Activated CD4-positive, alpha-beta T cell treated with anti-CD3 and anti-CD28 coated beads, Interleukin-2, amount 50 U/mL, for 48 hours (primary cell): Measurements from ENCODE around the gene PFKP.

Experiments used
- DNase-seq, 2 experiments: peaks; one replicate each; pipeline ENCODE4 v3.0.0-alpha.2; 2020

PFKP gene

GRCh38 chr10:3072641-3073360 lies 5.5 kb downstream of the PFKP start:
- DNase-seq: no peak

GRCh38 chr10:3074145-3074665 lies 6.9 kb downstream of the PFKP start:
- no peak for DNase-seq

GRCh38 chr10:3074985-3075600 lies 7.7 kb downstream of the PFKP start:
- DNase-seq: no peak

- no peak for DNase-seq
Observed at GRCh38 chr10:3076138-3076537, 8.8 kb downstream of the PFKP start.

- no peak for DNase-seq
Observed at GRCh38 chr10:3077509-3077908, 10.2 kb downstream of the PFKP start.

GRCh38 chr10:3077940-3078630 lies 10.7 kb downstream of the PFKP start:
- DNase-seq: no peak

- no peak for DNase-seq
Observed at GRCh38 chr10:3081383-3081981, 14.1 kb downstream of the PFKP start.

GRCh38 chr10:3082290-3082689 lies 14.9 kb downstream of the PFKP start:
- DNase-seq: no peak

- no peak for DNase-seq
Observed at GRCh38 chr10:3085785-3086567, 18.6 kb downstream of the PFKP start.

GRCh38 chr10:3090388-3090787 lies 23.0 kb downstream of the PFKP start:
- no peak for DNase-seq

- DNase-seq: peak; percentile 67 to 75
Observed at GRCh38 chr10:3090914-3091787, 23.8 kb downstream of the PFKP start.

GRCh38 chr10:3091921-3092320 lies 24.6 kb downstream of the PFKP start:
- no peak for DNase-seq

GRCh38 chr10:3093996-3094395 lies 26.6 kb downstream of the PFKP start:
- no peak for DNase-seq

GRCh38 chr10:3094609-3095036 lies 27.3 kb downstream of the PFKP start:
- no peak for DNase-seq

GRCh38 chr10:3095373-3096139 lies 28.2 kb downstream of the PFKP start:
- peak; percentile 39 to 66 for DNase-seq

- DNase-seq: no peak
Observed at GRCh38 chr10:3096149-3096548, 28.8 kb downstream of the PFKP start.

GRCh38 chr10:3097160-3097559 lies 29.8 kb downstream of the PFKP start:
- DNase-seq: no peak

- no peak for DNase-seq
Observed at GRCh38 chr10:3098689-3099088, 31.3 kb downstream of the PFKP start.

- DNase-seq: no peak
Observed at GRCh38 chr10:3099291-3100092, 32.1 kb downstream of the PFKP start.
